Thyroid gland (tissue), 4 donors: Measurements from ENCODE around the gene SRSF8. TPM values are rescaled to one million over a fixed set of nuclear protein-coding genes. Genes with fewer than 3 reads are reported as not detected.
"Not testable (repeated sequence)": the region's sequence is repeated elsewhere in the genome, so short reads cannot be mapped to it uniquely, and the experiment has no call there.

Experiments used
- DNase-seq, 2 donors: peaks; one replicate each; pipeline ENCODE4 v3.0.0-alpha.2; 2019
- H3K27ac ChIP-seq, 3 donors: fragments of 200-600 bp; sonication (generic); 1 replicate in 2 of 3; 2 replicates in 1 of 3; pipeline ENCODE4 v1.5.1; 2016 to 2019; ENCODE audit warnings: mild to moderate bottlenecking in 1 of 3, moderate library complexity in 1 of 3
- H3K27me3 ChIP-seq: fragments of 200-600 bp; sonication (generic); one replicate; pipeline ENCODE4 v1.5.1; 2019
- H3K36me3 ChIP-seq, 2 donors: fragments of 200-600 bp; sonication (generic); one replicate each; pipeline ENCODE4 v1.5.1; 2016 to 2019
- H3K4me1 ChIP-seq, 2 donors: fragments of 200-600 bp; sonication (generic); one replicate each; pipeline ENCODE4 v1.5.1; 2017 to 2019
- H3K4me3 ChIP-seq, 3 donors: fragments of 200-600 bp; sonication (generic); replicated peaks in 1 of 3; 1 replicate in 2 of 3; 2 replicates in 1 of 3; pipeline ENCODE4 v1.5.1; 2016; ENCODE audit warnings: mild to moderate bottlenecking in 1 of 3
- H3K9me3 ChIP-seq: fragments of 200-600 bp; sonication (generic); one replicate; pipeline ENCODE4 v1.5.1; 2017
- POLR2A ChIP-seq, 2 donors: fragments of 450-650 bp; IDR thresholded peaks; one replicate each; pipeline ENCODE4 v1.6.1; 2017; ENCODE audit warnings: antibody characterized with exemption in 2 of 2, mild to moderate bottlenecking in 2 of 2, moderate library complexity in 1 of 2
- WGBS, 2 donors: methylation state at CpG; one replicate each; pipeline ENCODE4 v1.1.5; 2017; 5-methylcytosine and 5-hydroxymethylcytosine counted together
- intact Hi-C: fragments of 100-400 bp; cut with DNase I; formaldehyde crosslinking; loops from one replicate; pipeline ENCODE4 v1.15.1; 2023
- total RNA-seq, 4 donors: library from RNA; depleted of rRNA; stranded (reverse); fragments of >200 nt; gene quantifications; one replicate each; pipeline ENCODE4 v1.2.3, GENCODE V29; 2016
- TF ChIP-seq, protein P1 (sequence below), 6 experiments: fragments of 200-600 bp in 3 of 6; fragments of 450-650 bp in 3 of 6; sonication (generic) in 3 of 6; IDR thresholded peaks; one replicate each; pipeline ENCODE4 v1.5.1; 2016 to 2019; ENCODE audit warnings: antibody characterized with exemption in 6 of 6, mild to moderate bottlenecking in 2 of 6, inconsistent platforms in 1 of 6, moderate library complexity in 1 of 6

Gene SRSF8
- total RNA-seq, 4 donors from 2014 or later = 42.9 to 53.5 (median 51.8) TPM

GRCh38 chr11:95045812-95046211, 20.9 kb upstream of the SRSF8 start:
- Histone ChIP-seq H3K27me3 (peaks cover 4% of the 10 kb centered on the region), H3K4me1 (no peaks in the 10 kb centered on the region), H3K9me3 (no peaks in the 10 kb centered on the region), H3K36me3 (no peaks in the 10 kb centered on the region), H3K4me3 (no peak overlapping the region), H3K27ac (no peak overlapping the region)
- TF ChIP-seq, protein P1, sequence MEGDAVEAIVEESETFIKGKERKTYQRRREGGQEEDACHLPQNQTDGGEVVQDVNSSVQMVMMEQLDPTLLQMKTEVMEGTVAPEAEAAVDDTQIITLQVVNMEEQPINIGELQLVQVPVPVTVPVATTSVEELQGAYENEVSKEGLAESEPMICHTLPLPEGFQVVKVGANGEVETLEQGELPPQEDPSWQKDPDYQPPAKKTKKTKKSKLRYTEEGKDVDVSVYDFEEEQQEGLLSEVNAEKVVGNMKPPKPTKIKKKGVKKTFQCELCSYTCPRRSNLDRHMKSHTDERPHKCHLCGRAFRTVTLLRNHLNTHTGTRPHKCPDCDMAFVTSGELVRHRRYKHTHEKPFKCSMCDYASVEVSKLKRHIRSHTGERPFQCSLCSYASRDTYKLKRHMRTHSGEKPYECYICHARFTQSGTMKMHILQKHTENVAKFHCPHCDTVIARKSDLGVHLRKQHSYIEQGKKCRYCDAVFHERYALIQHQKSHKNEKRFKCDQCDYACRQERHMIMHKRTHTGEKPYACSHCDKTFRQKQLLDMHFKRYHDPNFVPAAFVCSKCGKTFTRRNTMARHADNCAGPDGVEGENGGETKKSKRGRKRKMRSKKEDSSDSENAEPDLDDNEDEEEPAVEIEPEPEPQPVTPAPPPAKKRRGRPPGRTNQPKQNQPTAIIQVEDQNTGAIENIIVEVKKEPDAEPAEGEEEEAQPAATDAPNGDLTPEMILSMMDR (IDR thresholded peaks at IDR 0.05) = no peak
- TF ChIP-seq POLR2A (IDR thresholded peaks at IDR 0.05) = no peak
- DNase-seq = no peak
- intact Hi-C loops = no loop called here

GRCh38 chr11:95049122-95049521, 17.6 kb upstream of the SRSF8 start, which contains the start of gene KDM4F:
Gene KDM4F, plus strand, starts transcription at chr11:95049422.
- H3K4me3 ChIP-seq, H3K27ac ChIP-seq, H3K9me3 ChIP-seq, intact Hi-C loops, H3K27me3 ChIP-seq, H3K36me3 ChIP-seq, DNase-seq, H3K4me1 ChIP-seq: not testable (repeated sequence)
- 68 to 73% methylated on average over 3 of the region's 3 CpGs for WGBS, 2 donors

- no peaks in the 10 kb centered on the region for H3K36me3 ChIP-seq
- no peaks in the 10 kb centered on the region for H3K4me1 ChIP-seq
- DNase-seq = no peak
- H3K27me3 ChIP-seq = peaks cover 3% of the 10 kb centered on the region
- no peaks in the 10 kb centered on the region for H3K9me3 ChIP-seq
- no peak overlapping the region for H3K4me3 ChIP-seq
- intact Hi-C loops = no loop called here
- WGBS, 2 donors = 87 to 94% methylated on average over 21 to 22 of the region's 22 CpGs
- no peak overlapping the region for H3K27ac ChIP-seq
- TF ChIP-seq POLR2A (IDR thresholded peaks at IDR 0.05) = no peak
- TF ChIP-seq, protein P1 (IDR thresholded peaks at IDR 0.05) = no peak
These were observed 16.0 kb upstream of the SRSF8 start for GRCh38 chr11:95050595-95051202.

DNA sequence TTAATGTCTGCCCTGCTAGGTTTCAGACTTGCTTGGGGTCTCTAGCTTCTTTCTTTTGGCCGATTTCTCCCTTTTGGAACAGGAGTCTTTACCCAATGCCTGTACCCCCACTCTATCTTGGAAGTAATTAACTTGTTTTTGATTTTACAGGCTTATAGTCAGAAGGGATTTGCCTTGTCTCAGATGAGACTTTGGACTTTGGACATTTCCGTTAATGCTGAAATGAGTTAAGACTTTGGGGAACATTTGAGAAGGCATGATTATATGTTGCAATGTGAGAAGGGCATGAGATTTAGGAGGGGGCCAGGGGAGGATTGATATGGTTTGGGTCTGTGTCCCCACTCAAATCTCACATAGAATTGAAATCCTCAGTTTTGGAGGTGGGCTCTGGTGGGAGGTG, 12.4 kb upstream of the SRSF8 start:
- Histone ChIP-seq H3K27ac (no peak overlapping the region), H3K9me3 (no peaks in the 10 kb centered on the region), H3K27me3 (peaks cover 3% of the 10 kb centered on the region), H3K36me3 (no peaks in the 10 kb centered on the region), H3K4me1 (no peaks in the 10 kb centered on the region), H3K4me3 (no peak overlapping the region)
- 88 to 97% methylated on average over 2 of the region's 2 CpGs for WGBS, 2 donors
- no peak for DNase-seq
- intact Hi-C loops = no loop called here
- no peak for TF ChIP-seq POLR2A (IDR thresholded peaks at IDR 0.05)
- TF ChIP-seq, protein P1 (IDR thresholded peaks at IDR 0.05) = no peak

DNA sequence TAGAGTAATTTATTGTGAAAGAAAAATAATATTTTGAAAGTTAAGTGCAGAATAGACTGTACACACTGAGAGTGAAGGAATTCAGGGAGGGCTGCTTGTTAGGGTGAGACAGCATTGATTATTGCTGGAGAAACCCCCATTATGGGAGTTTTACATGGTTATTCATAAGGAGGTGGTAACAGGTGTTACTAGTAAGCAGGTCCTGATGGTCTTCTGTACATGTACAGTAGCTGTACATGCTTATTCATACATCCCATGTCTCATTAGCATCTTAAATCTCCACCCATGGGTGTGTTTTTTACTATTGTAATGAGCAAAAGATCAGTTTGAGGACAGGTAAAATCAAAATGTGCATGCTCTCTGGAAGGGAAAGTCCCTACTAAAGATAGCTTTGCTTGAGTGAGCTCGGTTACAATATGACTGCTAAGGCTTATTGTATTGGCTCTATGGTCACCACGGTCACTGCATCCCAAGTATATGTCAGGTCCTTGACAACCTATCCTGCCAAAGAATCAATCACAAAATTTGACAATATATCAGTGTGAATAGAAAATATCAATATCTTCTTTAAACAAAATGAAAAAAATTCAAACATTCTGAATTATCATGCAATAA, 11.3 kb upstream of the SRSF8 start:
- Histone ChIP-seq H3K27ac (no peak overlapping the region), H3K4me3 (no peak overlapping the region), H3K9me3 (no peaks in the 10 kb centered on the region), H3K27me3 (peaks cover 3% of the 10 kb centered on the region), H3K4me1 (no peaks in the 10 kb centered on the region), H3K36me3 (no peaks in the 10 kb centered on the region)
- 39 to 42% methylated on average over 2 of the region's 2 CpGs for WGBS, 2 donors
- DNase-seq = no peak
- intact Hi-C loops = no loop called here
- TF ChIP-seq, protein P1 (IDR thresholded peaks at IDR 0.05) = no peak
- TF ChIP-seq POLR2A (IDR thresholded peaks at IDR 0.05) = no peak
